ENCODE measurements around the gene DLX4. TPM values are rescaled to one million over a fixed set of nuclear protein-coding genes. Genes with fewer than 3 reads are reported as not detected.

The DLX4 gene
- total and polyA plus RNA-seq, 10 of the 15 experiments (the other 5 are each of a cell fraction or from before 2014, with no cell fraction given) = 0.05 to 0.29 (median 0.15) TPM

- H3K4me2 ChIP-seq (ENCODE audit: control insufficient read depth, insufficient read depth) = no peak overlapping the region
- H3K9ac ChIP-seq (ENCODE audit: control insufficient read depth, insufficient read depth, low read length) = no peak overlapping the region
- DNase-seq (ENCODE audit: low read depth, low spot score) = no peak
- FAIRE-seq = no peak
- H3K27me3 ChIP-seq (replicated peaks in 1 of 2; ENCODE audit: control insufficient read depth in 2 of 2, insufficient read depth in 2 of 2, low read length in 1 of 2) = peaks cover 14 to 18% of the 10 kb centered on the region in 2 experiments
- BruUV-seq (replicated peaks) = no TSS peak
- SMC1A ChIA-PET (ENCODE audit: uncharacterized antibody, unreplicated experiment) = no interaction called here
- H3K4me1 ChIP-seq (ENCODE audit: control insufficient read depth, insufficient read depth, low read length) = no peaks in the 10 kb centered on the region
- 14% methylated on average over 4 of the region's 4 CpGs for WGBS (ENCODE audit: insufficient coverage, insufficient replicate concordance, low lambda C conversion rate, missing lambda C conversion rate)
- H3K36me3 ChIP-seq (ENCODE audit: control insufficient read depth in 2 of 2, insufficient read depth in 2 of 2, low read length in 1 of 2) = no peaks in the 10 kb centered on the region
- RAD21 ChIA-PET (ENCODE audit: unreplicated experiment) = no interaction called here
- no peak overlapping the region for H2AFZ ChIP-seq (ENCODE audit: control insufficient read depth, low read depth, low read length)
- intact Hi-C loops (cut with micrococcal nuclease; ENCODE audit: unreplicated experiment) = no loop called here
- ATAC-seq = no peak
- H3K27ac ChIP-seq (ENCODE audit: control insufficient read depth, insufficient read depth) = no peak overlapping the region
- H3K9me3 ChIP-seq (replicated peaks; ENCODE audit: control insufficient read depth, insufficient read depth, low read length) = no peaks in the 10 kb centered on the region
- H4K20me1 ChIP-seq (ENCODE audit: control insufficient read depth, insufficient read depth) = no peaks in the 10 kb centered on the region
- in situ Hi-C loops (cut with MboI) = no loop called here
- H3K79me2 ChIP-seq (ENCODE audit: control insufficient read depth, insufficient read depth, low read length) = no peaks in the 10 kb centered on the region
- TF ChIP-seq RELB (IDR thresholded peaks at IDR 0.05; ENCODE audit: low read depth) (no peak), PRDM15 (CRISPR knock-in tag; IDR thresholded peaks at IDR 0.05) (no peak), USF1 (IDR thresholded peaks at IDR 0.05; ENCODE audit: borderline replicate concordance, extremely low read length, insufficient read depth, low read depth, low read length) (no peak), SRF (IDR thresholded peaks at IDR 0.05; ENCODE audit: low read depth in 2 of 2, low read length in 2 of 2) (no peak), FOXM1 (IDR thresholded peaks at IDR 0.05; ENCODE audit: low read depth, low read length) (no peak), CEBPZ (IDR thresholded peaks at IDR 0.05; ENCODE audit: low read depth, low read length) (no peak), CHD4 (IDR thresholded peaks at IDR 0.05) (no peak), USF2 (IDR thresholded peaks at IDR 0.05; ENCODE audit: borderline replicate concordance, low read depth, low read length) (no peak), YY1 (IDR thresholded peaks at IDR 0.05; ENCODE audit: low read depth, low read length) (no peak)
- POLR2A ChIA-PET = no interaction called here
- CTCF ChIA-PET = interaction anchor here (0.8 to 4.8 kb wide), 5 partner anchors 9 to 104 kb away, joined by 3 to 28 read pairs (median 5); no protein-coding TSS in a partner anchor
- no peak overlapping the region for H3K4me3 ChIP-seq
Measured at GRCh38 chr17:49976828-49977202, 7.8 kb downstream of the DLX4 start.
